ENCODE results near the gene ZNF280C.

- TF ChIP-seq CTCF (IDR thresholded peaks at IDR 0.05) = no peak
- TF ChIP-seq POLR2A (IDR thresholded peaks at IDR 0.05) = no peak
- no peak for TF ChIP-seq EP300 (IDR thresholded peaks at IDR 0.05)
These were observed 102.3 kb downstream of the ZNF280C start for GRCh38 chrX:130166503-130166777.

Data from ovary (tissue), 3 donors.